H1 (cell line): ENCODE results near the gene PGP.

Source experiments
- ATF2 ChIP-seq: IDR thresholded peaks from 2 replicates; pipeline ENCODE4 v1.6.1; 2012; ENCODE audit warnings: low read length, inconsistent platforms
- POLR2A ChIP-seq, 2 experiments: IDR thresholded peaks; 1 replicate in 1 of 2; 2 replicates in 1 of 2; pipeline ENCODE4 v1.6.1; 2011; ENCODE audit warnings: low read depth in 2 of 2, low read length in 2 of 2, mild to moderate bottlenecking in 2 of 2; ENCODE audit errors: control extremely low read depth in 1 of 2
- YY1 ChIP-seq: IDR thresholded peaks from 2 replicates; pipeline ENCODE4 v1.6.1; 2011; ENCODE audit warnings: low read depth, mild to moderate bottlenecking, low read length

GRCh38 chr16:2243781-2244180 is 29.1 kb upstream of the PGP start:
- TF ChIP-seq YY1 (no peak), POLR2A (IDR thresholded peaks at IDR 0.05; ENCODE audit: control extremely low read depth in 1 of 2, low read depth in 2 of 2, low read length in 2 of 2) (no peak), ATF2 (no peak)
